Left ventricle myocardium superior (tissue), 1 donor: Measurements from ENCODE around the gene CCDC106. TPM values are rescaled to one million over a fixed set of nuclear protein-coding genes. Genes with fewer than 3 reads are reported as not detected.
A peak's percentile ranks its signal among the peaks of the same experiment; 100 is the strongest.

Source experiments
- ATAC-seq: fragments of 200-7000 bp; cut with Tn5 transposase; one replicate; pipeline ENCODE4 v1.9.1; 2020; ENCODE audit warnings: mild to moderate bottlenecking, moderate library complexity
- DNase-seq: peaks from one replicate; pipeline ENCODE4 v3.0.0-alpha.2; 2020
- intact Hi-C: fragments of 100-400 bp; cut with micrococcal nuclease; formaldehyde crosslinking; loops from one replicate; pipeline ENCODE4 v1.11.0; 2022
- total RNA-seq: library from RNA; stranded (reverse); fragmentation: NEBNext Ultra II Directional; extraction: Animal tissue kit (Norgen Biotek cat#: 25700); gene quantifications from one replicate; pipeline ENCODE4 v1.2.1, GENCODE V29; 2021
- donor health status: DM: no; HTN: yes; CAD: no; lungs with severe emphysema.

The CCDC106 gene
- total RNA-seq, 1 donor from 2014 or later, result 16.8 TPM

DNA sequence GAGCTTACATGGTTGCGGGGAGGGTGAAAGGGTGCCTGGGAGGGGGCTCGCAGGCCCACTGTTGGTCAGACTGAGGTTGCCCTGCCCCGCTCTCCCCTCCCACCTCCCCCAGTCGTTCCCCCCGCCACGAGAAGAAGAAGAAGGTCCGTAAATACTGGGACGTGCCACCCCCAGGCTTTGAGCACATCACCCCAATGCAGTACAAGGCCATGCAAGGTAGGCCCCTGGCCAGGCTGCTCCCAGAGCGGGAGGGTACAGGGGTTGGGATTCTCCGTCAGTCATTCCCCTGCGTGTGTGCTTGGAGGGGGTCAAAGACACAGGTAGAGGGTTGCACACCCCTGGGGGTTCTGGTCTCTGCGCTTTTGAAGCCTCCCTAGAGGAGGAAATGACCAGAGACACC, 12.4 kb downstream of the CCDC106 start:
- DNase-seq, result no peak
- intact Hi-C loops, result no loop called here
- no peak for ATAC-seq

GRCh38 chr19:55660991-55661390, 13.0 kb downstream of the CCDC106 start:
- DNase-seq, result no peak
- intact Hi-C loops, result no loop called here
- ATAC-seq, result no peak

GRCh38 chr19:55661826-55662225, 13.8 kb downstream of the CCDC106 start:
- no peak for ATAC-seq
- no peak for DNase-seq
- intact Hi-C loops, result no loop called here

GRCh38 chr19:55663846-55664536, 16.0 kb downstream of the CCDC106 start:
- intact Hi-C loops, result no loop called here
- DNase-seq, result no peak
- ATAC-seq, result no peak

DNA sequence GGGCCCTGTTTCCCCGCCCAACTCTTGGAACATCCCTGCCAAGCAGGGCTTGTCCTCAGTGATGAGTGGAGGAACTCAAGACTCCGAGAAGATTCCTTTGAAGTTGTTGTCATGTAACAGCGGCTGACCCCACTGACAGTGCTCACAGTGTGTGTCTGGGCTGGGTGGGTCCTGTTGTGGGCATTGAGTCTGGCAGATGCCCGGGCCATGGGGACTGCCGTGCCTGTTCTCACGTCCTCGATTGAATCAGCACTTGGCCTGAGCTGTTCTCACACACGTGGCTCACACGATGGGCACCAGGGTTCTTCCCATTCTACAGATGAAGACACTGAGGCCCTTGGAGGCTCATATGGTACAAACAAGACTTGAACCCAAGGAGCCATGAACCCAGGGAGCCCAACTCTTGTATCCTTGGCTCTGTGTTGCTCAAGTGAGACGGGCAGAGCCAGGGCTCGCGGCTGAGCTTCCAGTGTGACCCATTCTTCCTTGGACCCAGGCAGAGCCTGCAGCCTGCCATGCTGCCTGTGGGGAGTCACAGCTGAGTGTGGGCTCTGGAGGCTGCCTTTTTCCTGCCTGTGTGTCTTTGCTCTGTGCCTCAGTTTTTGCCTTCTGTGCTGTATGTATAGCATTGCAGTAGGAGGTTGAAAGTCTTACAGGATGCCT, 18.5 kb downstream of the CCDC106 start:
- ATAC-seq (no peak), DNase-seq (no peak)

DNA sequence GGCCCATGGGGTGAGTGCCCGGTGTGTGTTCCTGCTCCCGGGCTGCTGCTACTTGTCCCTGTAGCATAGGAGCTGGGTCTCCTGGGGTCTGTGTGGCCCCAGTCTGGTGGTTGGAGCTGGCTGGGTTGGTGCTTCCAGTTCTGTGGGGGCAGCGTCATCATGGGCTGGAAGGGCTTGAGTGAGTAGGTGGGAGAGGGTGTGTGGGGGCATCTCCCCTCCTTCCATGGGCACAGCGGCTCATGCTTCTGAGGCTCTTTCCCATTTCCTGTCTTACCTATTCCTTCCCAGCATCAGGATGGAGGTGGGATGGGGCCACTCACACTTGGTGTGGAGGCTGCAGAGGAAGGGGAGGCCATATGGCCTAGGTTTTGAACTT, 19.0 kb downstream of the CCDC106 start:
- ATAC-seq, result no peak

More for the DNA sequence above, 18.5 kb downstream of the CCDC106 start:
- intact Hi-C loops, result no loop called here

DNA sequence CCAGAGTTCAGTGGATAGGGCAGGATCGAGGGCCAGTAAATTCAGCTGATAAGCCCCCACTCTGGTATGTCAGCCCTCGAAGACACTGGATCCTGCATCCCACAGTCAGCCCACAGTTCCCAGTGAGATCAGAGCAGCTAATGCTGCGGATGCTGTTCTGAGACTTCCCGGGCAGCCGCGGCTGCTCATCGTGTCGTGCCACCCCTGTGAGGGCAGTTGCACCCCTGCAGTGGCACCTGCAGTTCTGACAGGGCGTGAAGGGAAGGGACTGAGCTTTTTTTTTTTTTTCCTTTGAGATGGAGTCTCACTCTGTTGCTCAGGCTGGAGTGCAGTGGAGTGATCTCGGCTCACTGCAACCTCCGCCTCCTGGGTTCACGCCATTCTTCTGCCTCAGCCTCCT, 19.5 kb downstream of the CCDC106 start:
- intact Hi-C loops, result no loop called here
- ATAC-seq, result no peak
- no peak for DNase-seq

More for the DNA sequence above, 19.0 kb downstream of the CCDC106 start:
- intact Hi-C loops, result no loop called here
- DNase-seq, result no peak

DNA sequence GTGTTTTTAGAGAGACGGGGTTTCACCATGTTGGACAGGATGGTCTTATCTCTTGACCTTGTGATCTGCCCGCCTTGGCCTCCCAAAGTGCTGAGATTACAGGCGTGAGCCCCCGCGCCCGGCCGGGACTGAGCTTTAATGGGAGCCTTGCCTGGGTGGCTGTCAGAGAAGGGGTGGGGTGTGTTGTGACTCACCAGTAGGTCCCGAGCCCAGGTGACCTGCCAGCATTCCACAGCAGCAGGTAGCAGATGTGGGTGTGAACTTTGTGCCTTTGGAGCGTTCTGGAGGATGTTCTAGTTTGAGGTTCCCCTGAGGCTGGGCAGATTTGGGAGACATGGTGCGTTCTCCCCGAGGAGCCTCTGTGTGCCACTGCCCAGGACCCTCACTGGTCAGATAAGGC, 19.9 kb downstream of the CCDC106 start:
- DNase-seq (no peak), ATAC-seq (no peak)
- intact Hi-C loops, result no loop called here

- DNase-seq (no peak), ATAC-seq (no peak)
- intact Hi-C loops, result no loop called here
These were observed 20.8 kb downstream of the CCDC106 start for GRCh38 chr19:55668603-55669348.

DNA sequence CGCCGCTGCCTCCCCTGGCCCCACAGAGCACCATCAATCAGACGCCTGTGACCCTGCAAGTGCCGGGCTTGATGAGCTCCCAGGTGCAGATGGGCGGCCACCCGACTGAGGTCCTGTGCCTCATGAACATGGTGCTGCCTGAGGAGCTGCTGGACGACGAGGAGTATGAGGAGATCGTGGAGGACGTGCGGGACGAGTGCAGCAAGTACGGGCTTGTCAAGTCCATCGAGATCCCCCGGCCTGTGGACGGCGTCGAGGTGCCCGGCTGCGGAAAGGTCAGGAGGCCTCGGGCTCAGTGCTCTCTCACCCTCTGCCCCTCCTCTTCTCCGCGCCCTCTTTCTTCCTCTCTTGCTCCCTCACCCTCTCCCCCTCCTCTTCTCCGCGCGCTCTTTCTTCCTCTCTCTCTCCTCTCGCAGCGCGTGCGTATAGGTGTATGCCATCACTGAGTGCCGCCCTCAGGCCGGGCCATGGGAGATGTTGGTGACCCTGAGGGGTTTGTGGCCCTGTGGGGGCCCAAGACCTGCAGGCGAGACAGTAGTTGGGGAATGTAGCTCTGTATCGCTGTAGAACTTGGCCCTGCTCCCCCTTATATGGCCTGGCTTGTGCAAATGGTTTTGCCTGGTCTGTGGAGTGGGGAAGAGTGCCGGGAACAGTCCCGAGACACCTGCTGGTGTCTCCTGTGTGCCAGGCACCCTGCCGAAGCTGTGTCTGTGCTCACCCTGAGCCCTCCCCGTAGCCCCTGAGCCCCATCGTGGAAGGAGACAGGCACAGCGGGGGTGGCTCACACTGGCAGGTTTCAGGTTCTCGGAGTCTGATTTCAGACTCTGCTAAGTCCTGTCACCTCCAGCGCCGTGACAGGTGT, 21.6 kb downstream of the CCDC106 start:
- intact Hi-C loops, result no loop called here

DNA sequence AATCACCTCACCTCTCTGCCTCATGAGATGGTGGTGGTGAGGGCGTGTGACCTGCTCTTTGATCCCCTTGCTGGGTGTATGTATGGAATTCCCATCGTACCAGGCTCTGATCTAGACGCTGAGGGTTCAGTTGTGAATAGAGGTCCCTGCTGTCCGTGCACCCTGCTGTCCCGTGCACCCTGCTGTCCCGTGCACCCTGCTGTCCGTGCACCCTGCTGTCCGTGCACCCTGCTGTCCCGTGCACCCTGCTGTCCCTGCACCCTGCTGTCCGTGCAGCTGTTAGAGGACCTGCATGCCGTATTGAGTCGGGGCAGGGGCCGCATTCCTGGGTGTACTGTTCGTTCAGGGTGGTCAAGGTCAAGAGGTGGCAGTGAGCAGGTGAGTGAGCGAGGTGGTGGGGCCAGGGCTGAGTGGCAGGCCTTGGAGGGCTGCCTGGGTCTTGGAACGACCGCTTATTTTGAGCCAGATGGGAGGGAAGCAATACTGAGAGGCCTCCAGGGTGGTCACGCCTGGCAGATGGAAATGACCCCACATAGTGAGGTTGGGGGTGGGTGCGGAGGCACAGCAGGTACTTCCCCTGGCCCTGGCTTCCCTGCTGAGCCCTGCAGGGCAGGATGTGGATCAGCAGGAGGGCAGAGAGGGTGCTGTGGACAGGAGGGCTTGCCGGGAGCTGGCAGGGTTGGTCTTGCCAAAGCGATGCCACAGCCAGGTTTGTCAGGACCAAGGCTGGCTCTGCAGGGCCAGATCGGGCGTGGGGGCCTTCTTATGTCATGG, 22.5 kb downstream of the CCDC106 start:
- DNase-seq, result no peak
- no peak for ATAC-seq
- intact Hi-C loops, result no loop called here

More for the DNA sequence above, 21.6 kb downstream of the CCDC106 start:
- ATAC-seq (no peak), DNase-seq (no peak)

GRCh38 chr19:55671054-55671378, 23.0 kb downstream of the CCDC106 start:
- no peak for ATAC-seq
- no peak for DNase-seq
- intact Hi-C loops, result no loop called here

DNA sequence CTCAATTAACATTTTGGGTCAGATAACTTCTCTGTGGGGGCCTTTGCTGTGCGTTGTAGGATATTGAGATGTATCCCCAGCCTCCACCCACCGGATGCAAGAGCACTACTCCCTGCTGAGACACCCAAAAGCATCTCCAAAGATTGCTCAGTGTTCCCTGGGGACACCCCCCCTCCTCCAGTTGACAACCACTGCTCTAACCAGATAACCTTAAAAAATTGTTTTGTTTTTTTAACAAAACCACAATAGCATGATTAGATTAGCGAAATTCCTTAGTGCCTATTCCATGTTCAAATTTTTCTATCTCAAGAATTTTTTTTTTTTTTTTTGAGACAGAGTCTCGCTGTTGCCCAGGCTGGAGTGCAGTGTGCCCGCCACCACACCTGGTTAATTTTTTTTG, 24.4 kb downstream of the CCDC106 start:
- DNase-seq, result no peak
- no peak for ATAC-seq
- intact Hi-C loops, result no loop called here

- intact Hi-C loops, result no loop called here
- ATAC-seq, result no peak
These were observed 25.5 kb downstream of the CCDC106 start for GRCh38 chr19:55673465-55673864.

GRCh38 chr19:55673889-55674288, 25.9 kb downstream of the CCDC106 start:
- intact Hi-C loops, result no loop called here
- ATAC-seq, result no peak
- DNase-seq, result no peak

More at GRCh38 chr19:55673465-55673864, 25.5 kb downstream of the CCDC106 start:
- DNase-seq, result no peak

- intact Hi-C loops, result no loop called here
- DNase-seq (no peak), ATAC-seq (peak; percentile 0)
These were observed 26.4 kb downstream of the CCDC106 start for GRCh38 chr19:55674459-55674840.

DNA sequence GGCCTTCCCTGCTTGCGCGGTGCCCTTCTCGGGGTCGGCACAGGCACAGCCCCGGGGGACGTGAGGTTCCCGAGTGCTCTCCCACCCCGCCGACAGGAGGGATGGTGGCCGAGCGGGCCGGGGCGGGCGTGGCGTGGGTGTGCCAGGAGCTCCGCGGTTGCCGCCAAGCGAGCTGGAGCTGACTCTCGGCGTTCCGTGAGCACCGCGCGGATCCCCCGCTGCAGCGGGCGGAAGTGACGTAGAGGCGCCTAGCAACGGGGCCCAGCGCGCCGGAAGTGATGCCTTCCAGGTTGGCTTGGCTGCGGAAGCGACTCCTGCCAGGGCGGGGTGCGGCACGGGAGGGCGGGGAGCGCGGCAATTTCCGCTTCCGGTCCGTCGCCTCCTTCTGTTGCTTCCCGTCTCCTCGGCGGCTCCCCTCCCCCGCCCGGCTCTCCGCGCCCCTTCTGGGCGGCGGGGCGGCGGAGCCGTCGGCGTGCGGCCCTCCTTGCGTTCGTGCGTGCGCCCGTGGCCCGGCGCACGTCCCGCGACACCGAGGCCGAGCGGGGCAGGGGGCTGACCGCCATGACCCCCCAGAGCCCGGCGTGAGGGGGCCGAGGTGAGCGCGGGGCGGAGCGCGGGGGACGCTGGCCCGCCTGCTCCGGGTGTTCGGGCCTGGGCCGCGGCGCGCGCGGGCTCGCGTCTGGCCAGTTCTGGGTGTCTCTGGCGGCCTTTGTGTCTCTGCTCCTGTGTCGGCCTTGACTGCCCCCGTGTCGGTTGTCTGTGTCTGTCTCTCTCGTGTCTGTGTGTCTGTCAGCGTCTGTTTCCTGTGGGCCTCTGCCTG, 27.0 kb downstream of the CCDC106 start, which contains the start of gene EPN1:
Gene EPN1 (plus strand): TSS at position 386 of the 820 bp plus-strand sequence. CDS start 3,402 bp downstream, outside the sequence.
- intact Hi-C loops, result no loop called here
- ATAC-seq, result peak; percentile 90

More for the DNA sequence above, 27.0 kb downstream of the CCDC106 start, which contains the start of gene EPN1:
- peak; percentile 98 for DNase-seq
